OCI-LY3 (cell line): ENCODE data around the gene LRP1B.

Experiments used
- EZH2phosphoT487 ChIP-seq: fragments of 200-600 bp; shearing (Covaris generic); IDR thresholded peaks from 2 replicates; pipeline ENCODE4 v1.6.1; 2018; ENCODE audit warnings: antibody characterized with exemption, mixed run types, low read depth
- TF ChIP-seq, protein P1 (sequence below): fragments of 200-600, 300-600 bp; sonication (generic); IDR thresholded peaks from 2 replicates; pipeline ENCODE4 v1.5.1; 2014; ENCODE audit warnings: antibody characterized with exemption, low read length, low read depth

DNA sequence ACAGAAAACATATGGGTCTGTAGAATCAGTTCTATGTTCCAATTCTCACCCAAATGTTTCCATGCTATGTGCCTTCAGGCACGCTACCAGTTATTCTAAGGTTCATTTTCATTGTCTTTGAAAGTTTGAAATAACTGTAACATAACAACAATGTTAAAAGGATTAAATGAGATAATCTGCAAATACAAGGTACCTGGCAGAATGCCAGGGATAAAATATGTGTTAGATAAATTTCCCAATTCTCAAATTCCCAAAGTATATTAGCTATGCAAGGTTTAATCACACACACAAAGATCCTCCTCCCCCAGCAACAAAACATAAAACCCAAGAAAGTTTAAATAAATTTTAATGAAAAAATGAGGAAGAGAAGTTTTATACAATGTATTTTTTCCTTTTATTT is 261.2 kb downstream of the LRP1B start:
- TF ChIP-seq EZH2phosphoT487 = no peak
- TF ChIP-seq, protein P1, sequence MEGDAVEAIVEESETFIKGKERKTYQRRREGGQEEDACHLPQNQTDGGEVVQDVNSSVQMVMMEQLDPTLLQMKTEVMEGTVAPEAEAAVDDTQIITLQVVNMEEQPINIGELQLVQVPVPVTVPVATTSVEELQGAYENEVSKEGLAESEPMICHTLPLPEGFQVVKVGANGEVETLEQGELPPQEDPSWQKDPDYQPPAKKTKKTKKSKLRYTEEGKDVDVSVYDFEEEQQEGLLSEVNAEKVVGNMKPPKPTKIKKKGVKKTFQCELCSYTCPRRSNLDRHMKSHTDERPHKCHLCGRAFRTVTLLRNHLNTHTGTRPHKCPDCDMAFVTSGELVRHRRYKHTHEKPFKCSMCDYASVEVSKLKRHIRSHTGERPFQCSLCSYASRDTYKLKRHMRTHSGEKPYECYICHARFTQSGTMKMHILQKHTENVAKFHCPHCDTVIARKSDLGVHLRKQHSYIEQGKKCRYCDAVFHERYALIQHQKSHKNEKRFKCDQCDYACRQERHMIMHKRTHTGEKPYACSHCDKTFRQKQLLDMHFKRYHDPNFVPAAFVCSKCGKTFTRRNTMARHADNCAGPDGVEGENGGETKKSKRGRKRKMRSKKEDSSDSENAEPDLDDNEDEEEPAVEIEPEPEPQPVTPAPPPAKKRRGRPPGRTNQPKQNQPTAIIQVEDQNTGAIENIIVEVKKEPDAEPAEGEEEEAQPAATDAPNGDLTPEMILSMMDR = no peak
